Transverse colon (tissue), 4 donors: ENCODE data around the gene LARP4. TPM values are rescaled to one million over a fixed set of nuclear protein-coding genes. Genes with fewer than 3 reads are reported as not detected.
"Not testable (repeated sequence)": the region's sequence is repeated elsewhere in the genome, so short reads cannot be mapped to it uniquely, and the experiment has no call there.

Experiments
- DNase-seq: peaks from one replicate; pipeline ENCODE4 v3.0.0-alpha.2; 2019
- H3K27ac ChIP-seq, 4 donors: fragments of 200-600 bp; sonication (generic); 2 replicates each; pipeline ENCODE4 v1.5.1; 2016 to 2018; ENCODE audit warnings: inconsistent platforms in 4 of 4
- H3K27me3 ChIP-seq: fragments of 200-600 bp; sonication (generic); 2 replicates; pipeline ENCODE4 v1.5.1; 2017; ENCODE audit warnings: inconsistent platforms
- H3K36me3 ChIP-seq, 4 donors: fragments of 200-600 bp; sonication (generic); 2 replicates each; pipeline ENCODE4 v1.5.1; 2017 to 2019; ENCODE audit warnings: inconsistent platforms in 4 of 4
- H3K4me1 ChIP-seq, 4 donors: fragments of 200-600 bp; sonication (generic); 2 replicates each; pipeline ENCODE4 v1.5.1; 2017 to 2020; ENCODE audit warnings: inconsistent platforms in 4 of 4
- H3K4me3 ChIP-seq, 4 donors: fragments of 200-600 bp; sonication (generic); 1 replicate in 1 of 4; 2 replicates in 3 of 4; pipeline versions ENCODE4 v1.5.1 to v1.6.1; 2017 to 2019; ENCODE audit warnings: inconsistent platforms in 4 of 4
- H3K9me3 ChIP-seq, 2 donors: fragments of 200-600 bp; sonication (generic); 2 replicates each; pipeline ENCODE4 v1.5.1; 2017 to 2019; ENCODE audit warnings: inconsistent platforms in 2 of 2
- CTCF ChIP-seq, 5 experiments: fragments of 200-600 bp in 3 of 5; fragments of 450-650 bp in 2 of 5; sonication (generic) in 3 of 5; IDR thresholded peaks; 1 replicate in 2 of 5; 2 replicates in 3 of 5; pipeline ENCODE4 v1.5.1; 2016 to 2017; ENCODE audit warnings: antibody characterized with exemption in 5 of 5, inconsistent platforms in 3 of 5, mild to moderate bottlenecking in 2 of 5, moderate library complexity in 1 of 5
- EP300 ChIP-seq: sonication (generic); formaldehyde crosslinking; IDR thresholded peaks from one replicate; pipeline ENCODE4 v1.6.1; 2017; ENCODE audit warnings: antibody characterized with exemption, low read depth
- POLR2A ChIP-seq: fragments of 450-650 bp; IDR thresholded peaks from one replicate; pipeline ENCODE4 v1.6.1; 2016; ENCODE audit warnings: antibody characterized with exemption, mild to moderate bottlenecking, moderate library complexity
- POLR2AphosphoS5 ChIP-seq, 3 donors: sonication (generic); formaldehyde crosslinking; IDR thresholded peaks; one replicate each; pipeline ENCODE4 v1.6.1; 2016; ENCODE audit warnings: antibody characterized with exemption in 3 of 3
- WGBS, 2 donors: methylation state at CpG; one replicate each; pipeline ENCODE4 v1.1.5; 2018; ENCODE audit warnings: low coverage in 1 of 2; 5-methylcytosine and 5-hydroxymethylcytosine counted together
- in situ Hi-C, 4 donors: fragments of 200-750 bp; cut with MboI; loops; one replicate each; pipeline versions ENCODE4 v1.15.0 to v1.15.1; 2017; ENCODE audit warnings: low sequenced_read_pairs in 3 of 4, low pct_ligation_motif_present in 1 of 4, low pct_unique_long_range_greater_than_20kb in 1 of 4
- intact Hi-C: fragments of 100-400 bp; cut with DNase I; formaldehyde crosslinking; loops from one replicate; pipeline ENCODE4 v1.15.1; 2023; ENCODE audit warnings: low total_unique reads
- total RNA-seq, 4 donors: library from RNA; depleted of rRNA; stranded (reverse); fragments of >200 nt; gene quantifications; one replicate each; pipeline ENCODE4 v1.1.0, GENCODE V29; 2016

The LARP4 gene
- total RNA-seq, 4 donors from 2014 or later = 13.5 to 58.1 (median 39.6) TPM

GRCh38 chr12:50425589-50426258 lies 25.0 kb downstream of the LARP4 start:
- peaks cover 0 to 25% (median 8%) of the 10 kb centered on the region in 4 donors for H3K36me3 ChIP-seq
- H3K4me1 ChIP-seq = no peaks in the 10 kb centered on the region
- no peak overlapping the region for H3K4me3 ChIP-seq
- no peak overlapping the region for H3K27ac ChIP-seq
- WGBS, 2 donors = 74 to 83% methylated on average over 2 to 6 of the region's 6 CpGs
- TF ChIP-seq POLR2A (no peak), POLR2AphosphoS5 (IDR thresholded peaks at IDR 0.05) (no peak), CTCF (IDR thresholded peaks at IDR 0.05) (no peak), EP300 (no peak)
- no peaks in the 10 kb centered on the region for H3K27me3 ChIP-seq
- intact Hi-C loops (no loop called here), in situ Hi-C loops (loop anchor here in 1 of 4 donors (25.0 kb wide), 1 partner anchor 287 kb away; no protein-coding TSS in a partner anchor)
- no peaks in the 10 kb centered on the region for H3K9me3 ChIP-seq
- DNase-seq = no peak

GRCh38 chr12:50431656-50432055 lies 31.0 kb downstream of the LARP4 start:
- intact Hi-C loops, H3K27ac ChIP-seq, DNase-seq, H3K4me3 ChIP-seq, H3K27me3 ChIP-seq, H3K4me1 ChIP-seq, H3K9me3 ChIP-seq: not testable (repeated sequence)
- H3K36me3 ChIP-seq = peaks cover 0 to 63% (median 28%) of the 10 kb centered on the region in 4 donors
- WGBS, 2 donors = 67 to 91% methylated on average over 3 to 8 of the region's 8 CpGs
- in situ Hi-C loops = loop anchor here in 1 of 4 donors (25.0 kb wide), 1 partner anchor 281 kb away; no protein-coding TSS in a partner anchor

GRCh38 chr12:50440288-50440687 lies 39.6 kb downstream of the LARP4 start:
- Histone ChIP-seq H3K4me1 (no peaks in the 10 kb centered on the region), H3K9me3 (no peaks in the 10 kb centered on the region), H3K27me3 (no peaks in the 10 kb centered on the region), H3K4me3 (no peak overlapping the region), H3K27ac (no peak overlapping the region), H3K36me3 (peaks cover 0 to 91% (median 31%) of the 10 kb centered on the region in 4 donors)
- no peak for TF ChIP-seq POLR2AphosphoS5 (IDR thresholded peaks at IDR 0.05)
- no peak for TF ChIP-seq POLR2A
- no peak for TF ChIP-seq EP300
- no peak for TF ChIP-seq CTCF (IDR thresholded peaks at IDR 0.05)
- DNase-seq = no peak
- in situ Hi-C loops (loop anchor here in 1 of 4 donors (25.0 kb wide), 1 partner anchor 272 kb away; no protein-coding TSS in a partner anchor), intact Hi-C loops (no loop called here)

GRCh38 chr12:50441763-50442162 lies 41.1 kb downstream of the LARP4 start:
- Histone ChIP-seq H3K4me3 (no peak overlapping the region), H3K36me3 (peaks cover 0 to 86% (median 30%) of the 10 kb centered on the region in 4 donors), H3K27me3 (no peaks in the 10 kb centered on the region), H3K4me1 (no peaks in the 10 kb centered on the region), H3K9me3 (no peaks in the 10 kb centered on the region), H3K27ac (no peak overlapping the region)
- DNase-seq = no peak
- TF ChIP-seq POLR2AphosphoS5 (IDR thresholded peaks at IDR 0.05) (no peak), CTCF (IDR thresholded peaks at IDR 0.05) (no peak), EP300 (no peak), POLR2A (no peak)
- in situ Hi-C loops (loop anchor here in 1 of 4 donors (25.0 kb wide), 1 partner anchor 271 kb away; no protein-coding TSS in a partner anchor), intact Hi-C loops (no loop called here)
- WGBS, 2 donors = 92% methylated on average over 7 of the region's 7 CpGs
